A549 (cell line): ENCODE measurements around the gene KSR2. TPM values are rescaled to one million over a fixed set of nuclear protein-coding genes. Genes with fewer than 3 reads are reported as not detected.
A peak's percentile ranks its signal among the peaks of the same experiment; 100 is the strongest.

ENCODE experiments used
- ATAC-seq, 2 experiments: fragments of 200-7000 bp in 1 of 2; fragments of >200 bp in 1 of 2; cut with Nextera tagmentation in 1 of 2; cut with Tn5 transposase in 1 of 2; 3 replicates each; pipeline versions ENCODE4 v1.8.0 to v1.9.1; 2018 to 2020; ENCODE audit warnings: mild to moderate bottlenecking in 1 of 2, moderate library complexity in 1 of 2
- CTCF ChIA-PET: fragments of 300-600 bp; sonication (Branson Sonifier 250); formaldehyde crosslinking; extraction: SDS; loops from one replicate; lab custom pipeline; 2021; ENCODE audit warnings: antibody characterized with exemption, inconsistent platforms; lab: Yijun Ruan, JAX
- POLR2A ChIA-PET: fragments of 350-600 bp; formaldehyde crosslinking; extraction: SDS; loops from one replicate; lab custom pipeline; 2021; ENCODE audit warnings: antibody characterized with exemption, inconsistent platforms; lab: Yijun Ruan, JAX
- DNase-seq, 2 experiments: peaks; one replicate each; pipeline versions ENCODE4 v3.0.0 to v3.0.0-alpha.2; 2011 to 2016; ENCODE audit warnings: low read depth in 1 of 2, low spot score in 1 of 2
- FAIRE-seq: peaks from 2 replicates; lab custom pipeline; 2011; peaks lifted over from hg19 to GRCh38; lab: Jason Lieb, UNC
- H3K27ac ChIP-seq, 2 experiments: fragments of >200 bp; sonication (Bioruptor Twin); formaldehyde crosslinking; 3 replicates each; pipeline ENCODE4 v1.5.1; 2016 to 2017
- H3K4me1 ChIP-seq: fragments of >200 bp; sonication (Bioruptor Twin); formaldehyde crosslinking; 3 replicates; pipeline ENCODE4 v1.6.1; 2016
- H3K4me2 ChIP-seq: fragments of >200 bp; sonication (Bioruptor Twin); formaldehyde crosslinking; 3 replicates; pipeline ENCODE4 v1.6.1; 2016
- H3K4me3 ChIP-seq: fragments of >200 bp; sonication (Bioruptor Twin); formaldehyde crosslinking; 3 replicates; pipeline ENCODE4 v1.5.1; 2016
- H3K9me3 ChIP-seq: fragments of >200 bp; sonication (Bioruptor Twin); formaldehyde crosslinking; 3 replicates; pipeline ENCODE4 v1.6.1; 2016
- ATOH8 ChIP-seq: fragments of 250-450 bp; sonication (Bioruptor Pico); IDR thresholded peaks from 2 replicates; pipeline ENCODE4 v1.5.0; 2020; ENCODE audit warnings: low read depth, mild to moderate bottlenecking, moderate library complexity
- BHLHE40 ChIP-seq: IDR thresholded peaks from 2 replicates; pipeline ENCODE4 v1.6.1; 2012; ENCODE audit warnings: low read depth, low read length, inconsistent platforms
- CBX2 ChIP-seq: fragments of 200-600 bp; sonication (generic); IDR thresholded peaks from 2 replicates; pipeline ENCODE4 v1.6.1; 2016; ENCODE audit warnings: low read depth, mild to moderate bottlenecking, borderline replicate concordance
- CBX8 ChIP-seq: fragments of 200-600 bp; sonication (generic); IDR thresholded peaks from 2 replicates; pipeline ENCODE4 v1.6.1; 2016
- CEBPB ChIP-seq, 2 experiments: fragments of >200 bp in 1 of 2; sonication (Bioruptor Twin) in 1 of 2; formaldehyde crosslinking in 1 of 2; IDR thresholded peaks; 2 replicates each; pipeline ENCODE4 v1.6.1; 2012 to 2016
- CHD2 ChIP-seq: fragments of 150-350 bp; IDR thresholded peaks from 2 replicates; pipeline ENCODE4 v1.6.1; 2014; ENCODE audit warnings: low read length; ENCODE audit not compliant: partially characterized antibody
- E2F6 ChIP-seq: IDR thresholded peaks from 2 replicates; pipeline ENCODE4 v1.6.1; 2012; ENCODE audit warnings: low read depth, borderline replicate concordance
- FOSB ChIP-seq: fragments of 250-450 bp; sonication (Bioruptor Pico); IDR thresholded peaks from 2 replicates; pipeline ENCODE4 v1.5.0; 2020; ENCODE audit warnings: mild to moderate bottlenecking, moderate library complexity
- HDAC2 ChIP-seq: fragments of 200-600 bp; sonication (generic); IDR thresholded peaks from 2 replicates; pipeline ENCODE4 v1.6.1; 2016
- HEYL ChIP-seq: fragments of 250-450 bp; sonication (Bioruptor Pico); IDR thresholded peaks from 2 replicates; pipeline ENCODE4 v1.8.0; 2021; ENCODE audit warnings: mild to moderate bottlenecking, moderate library complexity
- HMGXB4 ChIP-seq: fragments of 250-450 bp; sonication (Bioruptor Pico); IDR thresholded peaks from 2 replicates; pipeline ENCODE4 v1.5.0; 2021; ENCODE audit warnings: mild to moderate bottlenecking, moderate library complexity, borderline replicate concordance
- HOXA7 ChIP-seq: fragments of 250-450 bp; sonication (Bioruptor Pico); IDR thresholded peaks from 2 replicates; pipeline ENCODE4 v1.5.0; 2020; ENCODE audit warnings: mild to moderate bottlenecking, moderate library complexity
- HOXB5 ChIP-seq: fragments of 250-450 bp; sonication (Bioruptor Pico); IDR thresholded peaks from 2 replicates; pipeline ENCODE4 v1.5.0; 2020; ENCODE audit warnings: mild to moderate bottlenecking, moderate library complexity
- JUNB ChIP-seq: fragments of >200 bp; sonication (Bioruptor Twin); formaldehyde crosslinking; IDR thresholded peaks from 2 replicates; pipeline ENCODE4 v1.6.1; 2016
- MAX ChIP-seq: IDR thresholded peaks from 2 replicates; pipeline ENCODE4 v1.6.1; 2012
- MYC ChIP-seq: IDR thresholded peaks from 2 replicates; pipeline ENCODE4 v1.6.1; 2012; ENCODE audit warnings: mild to moderate bottlenecking, inconsistent platforms, low read length, improper control_type of control experiment, borderline replicate concordance
- NFE2L2 ChIP-seq: fragments of 150-350 bp; conservative IDR thresholded peaks from 2 replicates; pipeline ENCODE4 v1.6.1; 2014; ENCODE audit warnings: low read length
- RARB ChIP-seq: fragments of 250-450 bp; sonication (Bioruptor Pico); IDR thresholded peaks from 2 replicates; pipeline ENCODE4 v1.8.0; 2021; ENCODE audit warnings: mild to moderate bottlenecking, moderate library complexity
- REST ChIP-seq: fragments of 200-600 bp; sonication (generic); IDR thresholded peaks from 2 replicates; pipeline ENCODE4 v1.6.1; 2016; ENCODE audit warnings: antibody characterized with exemption, mild to moderate bottlenecking, moderate library complexity
- RFX5 ChIP-seq: fragments of 450-650 bp; IDR thresholded peaks from 2 replicates; pipeline ENCODE4 v1.7.1; 2014; ENCODE audit warnings: antibody characterized with exemption, mild to moderate bottlenecking, moderate library complexity
- TFCP2L1 ChIP-seq: fragments of 250-450 bp; sonication (Bioruptor Pico); IDR thresholded peaks from 2 replicates; pipeline ENCODE4 v1.5.0; 2021; ENCODE audit warnings: mild to moderate bottlenecking
- ZC3H11A ChIP-seq: fragments of 450-650 bp; IDR thresholded peaks from 2 replicates; pipeline ENCODE4 v1.6.1; 2014; ENCODE audit warnings: antibody characterized with exemption, mild to moderate bottlenecking
- ZFP36 ChIP-seq: fragments of 450-650 bp; IDR thresholded peaks from 2 replicates; pipeline ENCODE4 v1.6.1; 2014; ENCODE audit warnings: borderline replicate concordance; ENCODE audit not compliant: partially characterized antibody
- WGBS: methylation state at CpG from one replicate; pipeline ENCODE4 v1.1.6; 2017; ENCODE audit errors: missing lambda C conversion rate; 5-methylcytosine and 5-hydroxymethylcytosine counted together
- polyA plus RNA-seq, 4 experiments: library from polyadenylated mRNA; depleted of rRNA in 3 of 4; stranded (reverse); fragments of >200 nt; fragmentation: RNase III in 1 of 4; extraction: RNeasy Plus Mini Kit Qiagen cat#74134 plus additional on column Dnase treatment in 1 of 4; gene quantifications; 2 replicates in 3 of 4; 3 replicates in 1 of 4; pipeline ENCODE4 v1.2.3, GENCODE V29; 2011 to 2017

KSR2 gene
- polyA plus RNA-seq, 2 of the 4 experiments (the other 2 are of a cell fraction) = 0.37 to 1.2 TPM

- TF ChIP-seq CBX8 (no peak), HEYL (CRISPR knock-in tag) (no peak), MYC (no peak), HOXA7 (CRISPR knock-in tag) (no peak), ZC3H11A (no peak), CEBPB (IDR thresholded peaks at IDR 0.05) (no peak), HMGXB4 (CRISPR knock-in tag) (no peak), CBX2 (no peak), FOSB (CRISPR knock-in tag) (no peak), NFE2L2 (no peak), E2F6 (no peak)
- TF ChIP-seq, all 56 proteins: peak for 0
Measured at GRCh38 chr12:117881517-117881916, 87.3 kb downstream of the KSR2 start.

GRCh38 chr12:117878605-117879004 is 90.2 kb downstream of the KSR2 start:
- no peak overlapping the region for H3K4me3 ChIP-seq
- no peaks in the 10 kb centered on the region for H3K9me3 ChIP-seq
- POLR2A ChIA-PET = no interaction called here
- no peak overlapping the region for H3K4me2 ChIP-seq
- no peak for FAIRE-seq
- WGBS = 41% methylated on average over 8 of the region's 8 CpGs
- no peak for DNase-seq
- TF ChIP-seq RARB (no peak), NFE2L2 (no peak), REST (no peak), HDAC2 (no peak), BHLHE40 (no peak), ZFP36 (no peak), ATOH8 (CRISPR knock-in tag) (no peak), ZC3H11A (no peak), TFCP2L1 (CRISPR knock-in tag) (no peak), CHD2 (no peak), FOSB (CRISPR knock-in tag) (no peak), RFX5 (no peak), HOXB5 (CRISPR knock-in tag) (no peak), JUNB (no peak), MAX (no peak)
- TF ChIP-seq, all 56 proteins: peak for 0
- Histone ChIP-seq H3K4me1 (no peaks in the 10 kb centered on the region), H3K27ac (no peak overlapping the region)
- CTCF ChIA-PET = interaction anchor here (7.6 kb wide), 1 partner anchor 157 kb away, joined by 203 read pairs; no protein-coding TSS in a partner anchor
- peak in 1 of 2 experiments; percentile 31; a peak in 2 of 6 replicates for ATAC-seq

More at GRCh38 chr12:117881517-117881916, 87.3 kb downstream of the KSR2 start:
- ChIA-PET CTCF (interaction anchor here (0.9 kb wide), 1 partner anchor 135 kb away, joined by 3 read pairs; the partner anchor contains the start of gene RFC5), POLR2A (no interaction called here)
- no peak for ATAC-seq
- no peak for FAIRE-seq
- no peak overlapping the region for H3K4me3 ChIP-seq
- no peak for DNase-seq
- no peak overlapping the region for H3K27ac ChIP-seq
- H3K4me2 ChIP-seq = no peak overlapping the region
- H3K9me3 ChIP-seq = no peaks in the 10 kb centered on the region
- H3K4me1 ChIP-seq = no peaks in the 10 kb centered on the region
